Subcutaneous abdominal adipose tissue (tissue), 5 donors: Measurements from ENCODE around the gene TFAP2C.

Source experiments
- H3K27ac ChIP-seq: one replicate; pipeline ENCODE4 v1.7.0; 2013; ENCODE audit warnings: low read depth, mild to moderate bottlenecking, inconsistent platforms, low read length, moderate library complexity
- H3K27me3 ChIP-seq, 5 donors: one replicate each; pipeline ENCODE4 v1.7.0; 2013; ENCODE audit warnings: low read length in 5 of 5, inconsistent platforms in 1 of 5; ENCODE audit not compliant: control insufficient read depth in 5 of 5, insufficient read depth in 4 of 5
- H3K36me3 ChIP-seq, 5 donors: one replicate each; pipeline ENCODE4 v1.7.0; 2013; ENCODE audit warnings: low read length in 5 of 5; ENCODE audit not compliant: control insufficient read depth in 5 of 5, insufficient read depth in 5 of 5
- H3K4me1 ChIP-seq, 5 donors: one replicate each; pipeline ENCODE4 v1.7.0; 2013; ENCODE audit warnings: low read length in 5 of 5, mild to moderate bottlenecking in 3 of 5, moderate library complexity in 1 of 5; ENCODE audit not compliant: control insufficient read depth in 5 of 5, insufficient read depth in 5 of 5
- H3K4me3 ChIP-seq, 5 donors: one replicate each; pipeline ENCODE4 v1.7.0; 2013; ENCODE audit warnings: low read length in 5 of 5, low read depth in 1 of 5
- H3K9ac ChIP-seq, 5 donors: one replicate each; pipeline ENCODE4 v1.7.0; 2013; ENCODE audit warnings: low read length in 5 of 5, mild to moderate bottlenecking in 4 of 5, moderate library complexity in 3 of 5
- H3K9me3 ChIP-seq, 5 donors: one replicate each; pipeline ENCODE4 v1.7.0; 2013; ENCODE audit warnings: low read length in 5 of 5; ENCODE audit not compliant: control insufficient read depth in 5 of 5
- donor health status: healthy.
- donor health status: healthy.
- donor health status: healthy.
- donor health status: healthy.
- donor health status: healthy.

Gene TFAP2C

GRCh38 chr20:56665806-56666205 is 36.7 kb downstream of the TFAP2C start:
- Histone ChIP-seq H3K9me3 (no peaks in the 10 kb centered on the region), H3K27me3 (peaks cover 0 to 6% (median 0%) of the 10 kb centered on the region in 5 donors), H3K4me3 (no peak overlapping the region), H3K4me1 (no peaks in the 10 kb centered on the region), H3K36me3 (no peaks in the 10 kb centered on the region), H3K27ac (no peak overlapping the region), H3K9ac (no peak overlapping the region)

GRCh38 chr20:56673450-56673849 is 44.3 kb downstream of the TFAP2C start:
- H3K27me3 ChIP-seq: peaks cover 0 to 11% (median 4%) of the 10 kb centered on the region in 5 donors

GRCh38 chr20:56676001-56676400 is 46.9 kb downstream of the TFAP2C start:
- H3K4me3 ChIP-seq: no peak overlapping the region
- peaks cover 0 to 8% (median 0%) of the 10 kb centered on the region in 5 donors for H3K4me1 ChIP-seq
- H3K27me3 ChIP-seq: peaks cover 0 to 16% (median 8%) of the 10 kb centered on the region in 5 donors
- H3K36me3 ChIP-seq: no peaks in the 10 kb centered on the region
- H3K9me3 ChIP-seq: no peaks in the 10 kb centered on the region
- no peak overlapping the region for H3K27ac ChIP-seq
- no peak overlapping the region for H3K9ac ChIP-seq

More at GRCh38 chr20:56673450-56673849, 44.3 kb downstream of the TFAP2C start:
- Histone ChIP-seq H3K27ac (no peak overlapping the region), H3K9ac (no peak overlapping the region), H3K4me1 (no peaks in the 10 kb centered on the region), H3K4me3 (no peak overlapping the region), H3K36me3 (no peaks in the 10 kb centered on the region), H3K9me3 (no peaks in the 10 kb centered on the region)

GRCh38 chr20:56676679-56677078 is 47.6 kb downstream of the TFAP2C start:
- H3K27ac ChIP-seq: no peak overlapping the region
- no peak overlapping the region for H3K4me3 ChIP-seq
- H3K36me3 ChIP-seq: no peaks in the 10 kb centered on the region
- H3K4me1 ChIP-seq: peaks cover 0 to 9% (median 0%) of the 10 kb centered on the region in 5 donors
- peaks cover 0 to 16% (median 8%) of the 10 kb centered on the region in 5 donors for H3K27me3 ChIP-seq
- H3K9me3 ChIP-seq: no peaks in the 10 kb centered on the region
- H3K9ac ChIP-seq: no peak overlapping the region

GRCh38 chr20:56683077-56683865 is 54.2 kb downstream of the TFAP2C start:
- Histone ChIP-seq H3K4me3 (no peak overlapping the region), H3K27ac (no peak overlapping the region), H3K9me3 (no peaks in the 10 kb centered on the region), H3K36me3 (no peaks in the 10 kb centered on the region), H3K4me1 (peaks cover 0 to 9% (median 0%) of the 10 kb centered on the region in 5 donors), H3K27me3 (peaks cover 0 to 15% (median 7%) of the 10 kb centered on the region in 5 donors), H3K9ac (no peak overlapping the region)

DNA sequence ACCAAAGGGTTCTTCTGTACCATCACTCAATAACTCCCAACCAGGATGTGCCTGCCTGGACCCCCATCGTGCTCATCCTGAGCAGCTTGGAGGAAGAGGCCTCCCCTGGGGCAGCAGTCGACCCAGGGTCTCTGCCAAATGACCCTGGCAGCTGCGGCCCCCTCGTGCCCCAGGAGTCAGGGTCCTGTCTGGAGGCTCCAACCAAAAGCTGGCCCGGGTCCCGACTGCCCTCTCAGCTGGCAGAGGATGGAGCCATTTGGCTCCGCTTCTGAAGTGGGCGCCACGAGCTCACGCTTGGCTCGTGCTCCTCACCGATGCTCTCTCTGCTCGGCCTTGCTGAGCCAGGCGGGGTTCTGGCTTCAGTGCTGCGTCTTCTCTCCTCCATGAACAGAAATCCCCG is 56.8 kb downstream of the TFAP2C start:
- Histone ChIP-seq H3K9me3 (no peaks in the 10 kb centered on the region), H3K36me3 (no peaks in the 10 kb centered on the region), H3K9ac (no peak overlapping the region), H3K4me3 (no peak overlapping the region), H3K27ac (no peak overlapping the region), H3K4me1 (peaks cover 0 to 23% (median 16%) of the 10 kb centered on the region in 5 donors), H3K27me3 (peaks cover 0 to 16% (median 10%) of the 10 kb centered on the region in 5 donors)

DNA sequence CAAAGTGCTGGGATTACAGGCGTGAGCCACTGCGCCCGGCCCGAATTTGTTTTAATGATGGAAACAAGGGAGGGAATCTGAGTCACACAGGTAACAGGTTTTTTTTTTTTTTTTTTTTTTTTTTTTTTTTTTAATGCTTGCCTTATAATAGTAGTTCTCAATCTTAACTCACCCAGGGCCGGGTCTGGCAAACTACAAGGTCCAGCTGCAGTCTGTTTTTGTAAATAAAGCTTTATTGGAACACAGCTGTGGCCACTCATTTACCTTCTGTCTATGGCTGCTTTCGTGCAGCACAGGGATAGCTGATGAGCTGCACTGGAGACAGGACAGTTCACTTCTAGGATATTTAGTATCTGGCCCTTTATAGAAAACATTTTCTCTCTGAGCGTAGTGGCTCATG is 58.0 kb downstream of the TFAP2C start:
- Histone ChIP-seq H3K36me3 (no peaks in the 10 kb centered on the region), H3K9ac (no peak overlapping the region), H3K27me3 (peaks cover 0 to 18% (median 10%) of the 10 kb centered on the region in 5 donors), H3K4me3 (no peak overlapping the region), H3K27ac (no peak overlapping the region), H3K9me3 (no peaks in the 10 kb centered on the region), H3K4me1 (peaks cover 0 to 24% (median 15%) of the 10 kb centered on the region in 5 donors)

GRCh38 chr20:56688106-56688505 is 59.0 kb downstream of the TFAP2C start:
- Histone ChIP-seq H3K9me3 (no peaks in the 10 kb centered on the region), H3K27ac (no peak overlapping the region), H3K4me1 (peaks cover 0 to 24% (median 15%) of the 10 kb centered on the region in 5 donors), H3K4me3 (no peak overlapping the region), H3K27me3 (peaks cover 0 to 18% (median 10%) of the 10 kb centered on the region in 5 donors), H3K36me3 (no peaks in the 10 kb centered on the region), H3K9ac (no peak overlapping the region)
